A204.1 (cell line): Measurements from ENCODE around the gene RIOK3.
"Not testable (repeated sequence)": the region's sequence is repeated elsewhere in the genome, so short reads cannot be mapped to it uniquely, and the experiment has no call there.

Experiments used
- FAIRE-seq: peaks from 2 replicates; lab custom pipeline; 2012; peaks lifted over from hg19 to GRCh38; lab: Jason Lieb, UNC

RIOK3 gene

DNA sequence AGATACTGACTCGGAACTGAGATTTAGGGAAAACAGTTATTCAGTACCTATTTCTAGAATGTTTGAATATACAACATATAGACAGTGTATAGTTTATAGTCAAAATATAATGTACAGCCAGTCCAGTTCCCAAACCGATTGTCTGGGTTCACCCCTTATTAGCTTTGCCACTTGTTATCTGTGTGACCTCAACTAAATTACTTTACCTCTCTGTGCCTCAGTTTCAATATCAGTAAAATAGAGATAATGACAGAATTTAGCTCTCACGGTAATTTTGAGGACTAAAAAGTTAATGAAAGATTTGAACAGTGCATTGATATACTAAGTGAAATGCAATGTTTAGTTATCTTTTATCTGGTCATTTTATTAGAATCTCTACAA is 750 bp upstream of the RIOK3 start:
- FAIRE-seq = no peak

DNA sequence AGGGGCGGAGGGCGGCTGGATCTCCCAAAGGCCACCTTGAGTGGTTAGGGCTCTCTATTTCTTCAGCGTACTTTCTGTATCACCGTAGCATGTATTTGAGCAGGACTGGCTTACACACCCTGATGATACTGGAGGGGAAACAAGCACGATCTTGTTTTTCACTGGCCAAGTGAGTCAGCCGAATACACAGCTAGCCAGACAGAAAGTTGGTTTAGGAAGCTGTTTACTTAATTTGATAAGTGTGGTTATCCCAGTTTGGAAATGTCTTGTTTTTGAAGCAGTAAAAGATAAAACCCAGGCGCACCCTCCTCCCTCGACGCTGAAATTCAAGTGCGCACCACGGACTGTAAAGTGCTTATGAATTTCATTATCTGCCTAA is 582 bp downstream of the RIOK3 start:
- FAIRE-seq = no peak

DNA sequence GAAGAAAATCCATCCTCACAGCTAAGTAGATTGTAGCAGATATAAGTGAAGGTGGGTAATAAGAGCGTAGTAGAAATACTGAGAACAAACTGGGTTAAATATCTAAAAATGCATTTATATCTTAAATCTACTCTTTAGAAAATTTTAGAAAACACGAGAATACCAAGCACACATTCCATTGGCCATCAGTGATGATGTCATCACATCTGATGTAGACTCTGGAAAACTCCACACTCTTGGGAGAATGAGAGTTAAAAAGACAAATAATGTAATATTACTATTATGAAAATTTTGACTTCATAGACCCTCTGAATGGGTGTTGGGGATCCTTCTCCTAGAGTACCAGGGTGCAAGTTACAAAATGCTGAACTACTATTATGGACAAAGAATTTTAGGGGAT is 3.7 kb downstream of the RIOK3 start:
- FAIRE-seq = no peak

DNA sequence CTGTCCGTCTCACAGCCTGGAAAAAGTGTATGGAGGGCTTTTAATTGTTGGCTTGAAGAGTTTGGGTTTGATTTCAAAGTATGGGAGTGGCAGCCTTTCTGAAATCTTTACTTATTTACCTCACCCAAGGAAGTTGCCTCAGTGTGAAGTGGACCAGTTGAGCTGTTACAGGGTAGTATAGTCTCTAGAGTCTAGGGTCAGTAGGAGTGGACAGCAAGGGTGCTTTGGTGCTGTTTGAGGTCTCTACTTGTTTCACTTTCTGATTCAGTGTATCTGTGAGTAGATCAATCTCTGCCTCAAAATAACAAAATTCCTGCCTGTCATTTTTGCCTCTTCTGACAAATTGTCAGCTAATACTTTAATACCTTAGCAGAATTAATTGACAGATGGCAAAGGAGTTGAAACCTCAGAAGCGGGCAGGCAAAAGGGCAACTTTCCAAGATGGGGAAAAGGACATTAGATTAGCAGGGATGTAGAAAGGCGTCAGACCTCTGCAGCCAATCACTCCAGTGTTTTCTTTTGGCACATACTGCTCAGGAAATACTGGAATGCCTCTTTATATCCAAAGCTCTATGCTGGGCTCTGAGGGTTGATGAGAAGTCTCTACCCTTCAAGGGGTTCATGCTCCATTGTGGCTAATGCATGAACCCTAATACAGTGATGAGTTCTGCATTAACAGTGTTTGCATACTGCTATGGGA is 5.9 kb downstream of the RIOK3 start:
- FAIRE-seq = no peak

DNA sequence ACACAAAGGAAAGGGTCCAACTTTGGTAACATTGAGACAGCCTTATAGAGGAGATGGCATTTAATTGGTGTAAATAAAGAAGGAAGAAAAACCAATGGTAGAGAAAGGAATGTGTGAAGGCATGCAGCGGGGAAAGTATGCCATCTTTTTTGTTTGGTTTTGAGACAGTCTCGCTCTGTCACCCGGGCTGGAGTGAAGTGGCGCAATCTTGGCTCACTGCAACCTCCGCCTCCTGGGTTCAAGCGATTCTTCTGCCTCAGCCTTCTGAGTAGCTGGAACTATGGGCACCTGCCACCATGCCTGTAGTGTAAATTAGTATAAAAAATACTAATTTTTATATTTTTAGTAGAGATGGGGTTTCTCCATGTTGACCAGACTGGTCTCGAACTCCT is 6.4 kb downstream of the RIOK3 start:
- FAIRE-seq = no peak

DNA sequence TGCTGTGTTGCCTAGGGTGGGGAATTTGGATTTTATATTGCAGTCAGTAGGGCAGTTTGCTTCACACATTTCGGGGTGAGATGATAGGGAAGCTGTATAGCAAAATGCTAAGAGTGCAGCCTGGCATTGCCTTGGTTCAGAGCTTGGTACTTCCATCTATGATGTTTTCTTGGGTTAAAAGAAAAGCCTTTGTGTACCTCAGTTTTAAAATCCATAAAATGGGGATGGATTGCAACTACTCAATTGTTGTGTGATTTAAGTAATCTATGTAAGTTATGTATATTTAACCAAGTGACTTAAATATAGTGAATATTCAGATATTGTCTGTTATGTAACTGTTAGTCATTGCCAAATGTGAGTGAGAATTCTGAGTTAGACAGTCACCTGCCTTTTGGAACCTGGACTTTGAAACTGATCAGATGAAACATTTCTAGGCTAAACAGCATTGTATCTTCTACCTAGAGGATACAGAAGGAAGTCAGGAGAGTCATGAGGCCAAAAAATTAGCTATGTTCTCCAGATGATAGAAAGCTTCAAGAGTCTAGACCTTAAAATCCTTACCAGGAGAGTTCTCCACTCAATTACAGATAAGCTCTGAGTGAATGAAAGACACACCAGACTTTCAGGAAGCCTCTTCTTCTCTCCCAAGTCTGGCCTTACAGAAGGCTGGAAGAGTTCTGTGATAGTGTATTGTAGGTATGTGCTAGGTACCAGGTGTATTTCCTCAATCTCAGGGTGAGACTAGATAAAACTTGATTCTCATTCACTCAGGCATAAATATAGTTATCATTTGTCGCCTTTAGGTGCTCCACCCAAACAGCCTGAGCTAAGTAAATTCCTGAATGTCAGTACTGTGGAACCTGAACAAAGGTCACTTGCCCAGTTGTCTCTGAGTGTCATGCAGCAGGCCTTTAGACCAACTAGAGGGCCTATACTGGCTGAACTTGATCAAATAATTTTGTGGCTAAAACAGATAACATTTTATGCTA is 7.5 kb downstream of the RIOK3 start:
- no peak for FAIRE-seq

DNA sequence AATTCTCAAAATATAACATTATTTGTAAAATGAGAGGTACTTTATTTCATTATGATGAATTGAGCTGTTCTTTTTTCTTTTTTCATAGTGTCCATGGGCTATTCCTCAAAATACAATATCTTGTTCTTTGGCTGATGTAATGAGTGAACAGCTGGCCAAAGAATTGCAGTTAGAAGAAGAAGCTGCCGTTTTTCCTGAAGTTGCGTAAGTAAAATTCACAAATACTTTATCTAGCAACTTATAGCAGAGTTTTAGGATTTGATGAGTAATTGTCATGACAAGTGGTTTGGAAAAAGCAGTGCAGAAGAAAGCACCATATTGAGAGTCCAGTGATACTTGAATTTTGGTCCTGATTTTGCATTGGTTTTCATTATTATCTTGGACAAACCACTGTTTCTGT is 9.8 kb downstream of the RIOK3 start:
- no peak for FAIRE-seq

DNA sequence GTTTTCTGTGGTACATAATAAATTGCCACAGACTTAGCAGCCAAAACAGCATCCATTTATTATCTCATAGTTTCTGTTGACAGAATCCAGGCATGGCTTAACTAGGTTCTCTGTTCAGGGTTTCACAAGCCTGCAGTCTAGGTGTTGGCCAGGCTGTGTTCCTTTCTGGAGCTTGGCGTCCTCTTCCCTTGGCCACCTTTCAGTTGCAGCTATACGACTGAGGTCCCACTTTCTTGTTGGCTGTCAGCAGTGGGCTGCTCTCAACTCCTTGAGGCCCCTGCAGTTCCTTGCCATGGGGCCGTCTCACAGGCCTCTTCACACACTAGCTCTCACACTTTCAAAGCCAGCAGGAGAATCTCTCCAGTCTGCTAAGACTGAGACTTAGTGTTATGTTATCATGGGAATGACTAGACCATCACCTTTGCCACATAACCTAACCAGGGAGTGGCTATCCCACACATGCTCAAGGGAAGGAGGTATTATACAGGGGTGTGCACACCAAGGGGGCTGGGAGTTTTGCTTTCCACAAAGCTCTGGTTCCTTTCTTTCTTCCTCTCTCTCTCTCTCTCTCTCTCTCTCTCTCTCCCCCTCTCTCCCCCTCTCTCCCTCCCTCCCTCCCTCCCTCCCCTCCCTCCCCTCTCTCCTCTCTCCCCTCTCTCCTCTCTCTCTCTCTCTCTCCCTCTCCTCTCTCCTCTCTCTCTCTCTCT is 15.8 kb downstream of the RIOK3 start:
- FAIRE-seq = no peak

DNA sequence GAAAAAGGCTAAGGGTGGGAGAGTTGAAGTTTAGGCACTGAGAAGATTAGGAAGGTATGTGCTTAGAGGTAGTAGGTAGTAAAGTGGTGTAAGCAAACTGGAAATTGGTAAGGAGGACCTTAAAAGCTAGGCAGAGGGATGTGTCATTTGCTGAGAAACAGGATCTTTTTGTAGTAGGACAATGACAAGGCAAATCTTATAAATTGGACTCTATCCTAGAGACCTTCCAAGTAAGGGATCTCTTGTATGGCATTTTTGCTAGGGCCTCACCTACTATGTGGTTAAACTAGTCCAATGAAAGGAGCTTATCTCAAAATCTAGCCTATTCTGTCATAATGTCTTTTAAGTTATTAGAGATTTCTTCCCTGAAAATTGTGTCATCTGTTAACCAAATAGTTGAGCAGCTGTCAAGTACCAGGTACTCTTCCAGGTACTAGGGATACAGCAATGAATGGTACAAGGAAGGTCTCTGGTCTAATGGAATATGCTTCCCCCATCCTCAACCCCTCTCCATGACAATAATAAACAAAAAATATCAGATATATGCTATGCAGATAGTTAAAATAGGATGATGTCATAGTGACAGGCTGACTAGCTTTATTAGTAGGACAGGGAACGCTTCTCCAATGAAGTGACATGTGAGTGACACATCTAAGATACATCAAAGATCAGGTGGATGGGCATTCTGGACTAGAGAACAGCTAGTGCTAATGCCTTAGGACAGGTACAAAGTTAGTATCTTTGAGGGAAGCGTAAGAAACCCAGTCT is 17.7 kb downstream of the RIOK3 start:
- FAIRE-seq = no peak

DNA sequence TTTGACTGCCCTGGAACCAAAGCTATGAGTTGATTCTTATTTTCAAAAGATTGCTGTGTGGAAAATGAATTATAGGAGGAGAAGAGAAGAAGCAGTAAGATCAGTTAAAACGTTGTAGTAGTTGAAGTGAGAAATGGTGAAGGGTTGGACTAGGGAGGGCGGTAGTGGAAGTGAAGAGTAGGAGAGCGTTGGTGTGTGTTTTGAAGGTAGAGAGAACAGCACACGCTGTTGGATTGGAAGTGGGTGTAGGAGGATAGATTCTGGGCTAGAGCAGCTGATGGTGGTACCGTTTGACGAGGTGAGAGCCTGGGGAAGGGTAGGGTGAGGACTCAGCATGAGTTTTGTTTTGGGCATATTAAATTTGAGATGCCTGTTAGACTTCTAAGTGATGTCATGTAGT is 18.4 kb downstream of the RIOK3 start:
- no peak for FAIRE-seq

DNA sequence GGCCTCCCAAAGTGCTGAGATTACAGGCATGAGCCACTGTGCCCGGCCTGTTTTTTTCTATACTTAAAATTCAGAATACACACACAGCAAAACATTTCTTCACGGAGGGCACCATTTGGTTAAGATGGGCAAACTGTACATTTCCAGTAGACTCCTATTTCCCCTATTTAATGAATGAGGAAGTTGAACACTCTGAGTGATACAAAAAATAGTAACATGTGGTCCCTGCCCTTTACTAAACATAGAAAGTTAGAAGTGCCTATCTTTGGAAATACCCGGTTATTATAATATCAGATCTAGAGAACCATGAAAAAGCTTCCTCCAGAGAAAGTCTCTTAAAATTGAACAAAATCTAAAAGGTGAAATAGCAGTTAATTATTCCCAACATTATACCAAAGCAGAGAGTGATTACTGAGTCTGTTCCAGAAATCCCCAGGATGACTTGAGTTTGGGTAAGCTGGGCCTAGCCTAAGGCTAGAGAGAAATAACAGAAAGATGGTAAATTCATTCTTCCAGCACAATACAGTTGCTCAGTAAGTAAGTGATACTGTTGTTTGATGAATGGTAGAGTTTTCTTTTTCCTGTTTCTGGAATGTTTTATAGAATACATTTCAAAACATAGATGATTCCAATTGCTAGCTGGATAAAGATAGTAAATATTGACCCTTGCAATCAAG is 26.9 kb downstream of the RIOK3 start:
- FAIRE-seq = no peak

DNA sequence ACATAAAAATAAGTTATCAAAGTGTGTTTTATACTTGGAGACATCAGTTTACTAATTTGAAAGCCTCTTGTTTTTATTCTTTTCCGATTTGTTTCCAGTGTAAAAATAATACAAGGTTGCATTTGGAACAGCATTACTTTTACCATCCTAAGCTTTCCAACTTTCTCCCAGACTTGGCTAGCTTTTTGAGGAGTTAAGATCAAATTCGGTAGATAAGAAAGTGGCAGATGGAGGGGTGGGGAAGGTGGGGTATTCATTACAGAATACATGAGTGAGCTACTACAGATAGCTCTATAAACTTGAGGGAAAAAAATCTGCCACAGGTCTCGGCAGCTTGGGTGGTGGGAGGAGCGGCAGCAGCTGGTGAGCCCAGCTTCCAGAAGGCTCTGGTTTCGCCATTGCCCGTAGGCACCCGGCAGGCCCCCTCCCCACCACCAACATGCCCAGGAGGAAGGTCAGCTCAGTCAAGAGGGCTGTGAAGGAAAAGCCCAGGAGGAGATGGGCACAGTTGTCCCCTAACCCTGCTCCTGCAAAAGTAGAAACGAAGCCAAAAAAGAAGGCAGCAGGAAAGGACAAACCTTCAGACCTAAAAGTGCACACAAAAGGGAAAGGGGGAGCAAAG is 31.6 kb downstream of the RIOK3 start:
- FAIRE-seq = no peak

DNA sequence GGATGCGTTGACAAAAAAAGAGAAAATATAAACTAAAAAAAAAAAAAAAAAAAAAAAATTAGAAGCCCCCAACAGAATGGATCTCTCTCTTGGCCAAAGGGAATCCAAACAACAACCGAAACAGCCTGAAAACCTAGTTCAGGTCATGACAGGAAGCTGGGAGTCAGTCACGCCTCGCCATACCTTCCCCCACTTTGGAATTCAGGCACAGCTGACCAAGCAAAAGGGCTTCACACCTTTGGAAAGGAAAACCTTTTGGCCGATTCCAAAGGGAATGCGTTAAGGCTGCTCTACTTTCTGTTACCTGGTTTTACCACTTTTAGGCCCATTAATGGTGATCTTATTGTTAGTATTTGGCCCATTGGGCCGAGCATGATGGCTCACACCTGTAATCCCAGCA is 32.3 kb downstream of the RIOK3 start:
- no peak for FAIRE-seq

DNA sequence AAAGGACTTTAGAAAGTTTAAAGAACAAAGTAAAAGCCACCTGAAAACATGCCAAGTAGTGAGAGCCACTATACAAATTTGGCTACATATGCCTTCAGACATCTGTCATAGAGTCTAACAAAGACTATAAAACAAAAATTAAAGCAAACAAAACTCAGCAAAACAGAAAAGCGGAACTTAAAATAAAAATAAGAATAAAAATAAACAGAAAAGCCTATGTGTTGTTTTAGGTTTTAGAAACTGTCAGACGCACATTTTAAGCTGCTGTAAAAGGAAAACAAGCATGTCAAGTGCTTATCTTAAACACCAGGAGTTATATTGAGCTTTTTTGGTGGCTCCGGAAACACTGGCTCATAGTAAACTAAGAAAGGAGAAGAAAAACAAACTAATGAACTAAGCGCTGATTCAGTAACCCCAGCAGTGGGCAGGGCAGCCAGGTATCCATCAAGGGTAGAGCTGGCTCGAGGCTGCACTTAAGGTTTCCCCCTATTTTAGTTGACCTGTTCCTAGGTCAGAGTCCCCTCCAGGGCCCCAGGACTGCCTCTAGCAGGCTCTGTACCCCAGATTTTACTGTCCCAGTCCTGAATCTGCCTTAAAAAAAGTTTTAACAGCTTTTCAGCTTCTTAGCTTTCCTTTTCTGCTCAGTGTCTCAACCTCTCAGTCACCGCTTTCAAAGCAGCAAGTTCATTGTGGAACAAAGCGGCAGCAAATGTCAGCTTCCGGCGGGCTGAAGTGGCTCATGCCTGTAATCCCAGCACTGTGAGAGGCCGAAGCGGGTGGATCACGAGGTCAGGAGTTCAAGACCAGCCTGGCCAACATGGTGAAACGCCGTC is 34.9 kb downstream of the RIOK3 start:
- no peak for FAIRE-seq

DNA sequence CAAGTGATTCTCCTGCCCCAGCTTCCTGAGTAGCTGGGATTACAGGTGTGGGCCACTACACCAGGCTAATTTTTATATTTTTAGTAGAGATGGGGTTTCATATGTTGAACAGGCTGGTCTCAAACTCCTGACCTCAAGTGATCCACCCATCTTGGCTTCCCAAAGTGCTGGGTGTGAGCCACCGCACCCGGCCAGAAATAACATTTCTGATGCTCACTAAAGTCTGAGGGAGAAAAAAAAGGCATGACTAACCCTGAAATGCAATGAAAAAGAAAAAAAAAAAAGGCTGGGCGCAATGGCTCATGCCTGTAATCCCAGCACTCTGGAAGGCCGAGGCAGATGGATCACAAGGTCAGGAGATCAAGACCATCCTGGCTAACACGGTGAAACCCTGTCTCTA is 36.5 kb downstream of the RIOK3 start:
- not testable (repeated sequence) for FAIRE-seq

DNA sequence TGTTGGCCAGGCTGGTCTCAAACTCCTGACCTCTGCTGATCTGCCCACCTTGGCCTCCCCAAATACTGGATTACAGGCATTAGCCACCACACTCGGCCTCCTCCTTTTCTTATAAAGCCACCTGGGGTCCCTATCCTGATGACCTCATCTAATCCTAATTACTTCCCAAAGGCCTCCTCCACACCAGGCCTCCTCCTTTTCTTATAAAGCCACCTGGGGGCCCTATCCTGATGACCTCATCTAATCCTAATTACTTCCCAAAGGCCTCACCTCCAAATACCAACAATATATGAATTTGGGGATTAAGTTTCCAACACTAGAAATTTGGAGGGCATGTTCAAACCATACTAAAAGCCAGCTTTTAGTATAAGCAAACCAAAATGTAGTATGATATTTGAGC is 40.6 kb downstream of the RIOK3 start:
- no peak for FAIRE-seq

DNA sequence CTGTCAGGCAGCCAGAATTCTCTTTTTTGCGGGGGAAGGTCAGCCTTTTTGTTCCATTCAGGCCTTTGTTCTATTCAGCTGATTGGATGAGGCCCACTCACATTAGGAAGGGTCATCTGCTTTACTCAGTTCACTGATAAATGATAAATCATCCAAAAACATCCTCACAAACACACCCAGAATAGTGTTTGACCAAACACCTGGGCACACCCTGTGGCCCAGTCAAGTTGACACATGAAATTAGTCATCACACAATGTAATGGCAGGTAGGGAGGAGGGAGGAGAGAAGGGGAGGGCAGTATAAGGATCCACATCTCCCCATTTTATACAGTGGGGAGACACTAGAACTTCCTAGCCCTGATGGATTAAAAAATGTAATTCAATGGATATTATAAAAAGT is 41.9 kb downstream of the RIOK3 start:
- no peak for FAIRE-seq

DNA sequence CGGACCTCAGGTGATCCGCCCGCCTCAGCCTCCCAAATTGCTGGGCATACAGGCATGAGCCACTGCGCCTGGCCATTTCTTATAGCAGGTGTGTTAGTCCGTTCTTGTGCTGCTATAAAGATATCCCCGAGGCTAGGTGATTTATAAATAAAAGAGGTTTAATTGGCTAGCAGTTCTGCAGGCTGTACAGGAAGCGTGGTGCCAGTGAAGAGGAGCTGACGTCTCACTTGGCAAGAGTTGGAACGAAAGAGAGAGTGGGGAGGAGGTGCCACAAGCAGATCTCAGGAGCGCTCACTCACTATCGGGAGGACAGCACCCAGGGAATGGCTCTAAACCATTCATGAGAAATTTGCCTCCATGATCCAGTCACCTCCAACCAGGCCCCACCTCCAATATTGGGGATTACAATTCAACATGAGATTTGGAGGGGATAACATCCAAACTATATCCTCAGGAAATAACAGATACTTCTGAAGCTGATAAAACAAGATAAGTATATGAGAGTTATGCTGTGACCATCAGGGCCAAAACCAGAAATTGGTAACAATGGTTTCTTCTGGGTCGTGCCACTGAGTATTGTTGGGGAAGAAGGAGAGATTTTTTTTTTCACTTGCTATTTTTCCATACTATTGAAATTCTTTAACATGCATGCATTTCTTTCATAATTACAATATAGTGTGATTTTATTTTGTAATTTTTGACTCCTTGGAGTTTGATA is 42.8 kb downstream of the RIOK3 start:
- FAIRE-seq = no peak

DNA sequence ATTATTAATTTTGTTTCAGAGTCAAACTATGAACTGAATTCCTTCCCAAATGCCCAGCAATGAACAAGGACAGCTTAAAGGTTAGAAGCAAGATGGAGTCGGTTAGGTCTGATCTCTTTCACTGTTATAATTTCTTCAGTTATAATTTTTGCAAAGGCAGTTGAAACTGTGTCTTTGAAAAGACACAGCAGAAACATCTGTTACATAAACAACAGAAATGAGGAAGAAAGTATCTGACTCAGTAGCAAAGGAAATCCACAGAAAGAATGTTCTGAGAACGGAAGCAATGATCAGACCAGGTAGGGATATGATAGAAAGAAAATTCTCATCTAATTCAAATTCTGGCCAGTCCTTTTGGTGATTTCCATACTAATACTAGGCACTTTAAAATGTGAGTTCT is 45.0 kb downstream of the RIOK3 start:
- FAIRE-seq = no peak

DNA sequence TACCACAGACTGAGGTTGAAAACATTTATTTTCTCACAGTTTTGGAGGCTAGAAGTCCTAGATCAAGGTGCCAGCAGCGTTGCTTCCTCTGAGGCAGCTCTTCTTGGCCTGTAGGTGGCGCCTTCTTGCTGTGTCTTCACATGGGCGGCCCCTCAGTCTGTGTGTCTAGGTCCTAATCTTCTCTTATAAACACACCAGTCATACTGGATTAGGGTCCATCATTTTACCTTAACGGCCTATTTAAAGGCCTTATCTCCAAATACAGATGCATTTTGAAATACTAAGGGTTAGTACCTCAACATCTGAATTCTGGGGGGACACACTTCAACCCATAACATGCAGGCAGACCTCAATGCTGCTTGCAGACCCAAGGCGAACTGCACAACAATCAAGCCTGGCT is 45.8 kb downstream of the RIOK3 start:
- no peak for FAIRE-seq
